Measurements from ENCODE around the gene ROR2.

DNA sequence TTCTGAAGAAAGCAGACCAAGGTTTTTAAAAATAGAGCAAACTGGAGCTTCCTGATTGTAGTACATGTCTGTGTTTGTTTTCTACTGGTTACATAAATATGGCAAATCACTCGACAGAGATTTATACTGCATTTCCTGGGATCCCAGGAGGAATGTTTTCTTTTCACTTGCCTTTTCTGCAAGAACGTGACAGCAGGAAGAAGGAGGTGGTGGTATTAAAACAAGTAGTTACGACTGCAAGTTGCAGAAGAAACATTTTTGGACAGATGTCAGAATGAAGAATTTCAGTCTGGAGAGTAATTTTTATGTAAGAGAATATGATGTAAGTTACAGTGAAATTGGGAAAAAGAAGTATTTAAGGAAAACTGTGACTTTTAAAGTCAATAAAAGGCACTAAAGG, 272.7 kb downstream of the ROR2 start:
- TF ChIP-seq POLR2AphosphoS5 (IDR thresholded peaks at IDR 0.05) = no peak
- TF ChIP-seq, protein P1, sequence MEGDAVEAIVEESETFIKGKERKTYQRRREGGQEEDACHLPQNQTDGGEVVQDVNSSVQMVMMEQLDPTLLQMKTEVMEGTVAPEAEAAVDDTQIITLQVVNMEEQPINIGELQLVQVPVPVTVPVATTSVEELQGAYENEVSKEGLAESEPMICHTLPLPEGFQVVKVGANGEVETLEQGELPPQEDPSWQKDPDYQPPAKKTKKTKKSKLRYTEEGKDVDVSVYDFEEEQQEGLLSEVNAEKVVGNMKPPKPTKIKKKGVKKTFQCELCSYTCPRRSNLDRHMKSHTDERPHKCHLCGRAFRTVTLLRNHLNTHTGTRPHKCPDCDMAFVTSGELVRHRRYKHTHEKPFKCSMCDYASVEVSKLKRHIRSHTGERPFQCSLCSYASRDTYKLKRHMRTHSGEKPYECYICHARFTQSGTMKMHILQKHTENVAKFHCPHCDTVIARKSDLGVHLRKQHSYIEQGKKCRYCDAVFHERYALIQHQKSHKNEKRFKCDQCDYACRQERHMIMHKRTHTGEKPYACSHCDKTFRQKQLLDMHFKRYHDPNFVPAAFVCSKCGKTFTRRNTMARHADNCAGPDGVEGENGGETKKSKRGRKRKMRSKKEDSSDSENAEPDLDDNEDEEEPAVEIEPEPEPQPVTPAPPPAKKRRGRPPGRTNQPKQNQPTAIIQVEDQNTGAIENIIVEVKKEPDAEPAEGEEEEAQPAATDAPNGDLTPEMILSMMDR (IDR thresholded peaks at IDR 0.05) = no peak
- no peak for TF ChIP-seq POLR2A (IDR thresholded peaks at IDR 0.05)
